ENCODE measurements around the gene GOLGA1. TPM values are rescaled to one million over a fixed set of nuclear protein-coding genes. Genes with fewer than 3 reads are reported as not detected.
A peak's percentile ranks its signal among the peaks of the same experiment; 100 is the strongest.
"Not testable (repeated sequence)": the region's sequence is repeated elsewhere in the genome, so short reads cannot be mapped to it uniquely, and the experiment has no call there.

GOLGA1 gene
- total RNA-seq, 3 donors from 2014 or later, result 23.6 to 37.1 (median 31.2) TPM

DNA sequence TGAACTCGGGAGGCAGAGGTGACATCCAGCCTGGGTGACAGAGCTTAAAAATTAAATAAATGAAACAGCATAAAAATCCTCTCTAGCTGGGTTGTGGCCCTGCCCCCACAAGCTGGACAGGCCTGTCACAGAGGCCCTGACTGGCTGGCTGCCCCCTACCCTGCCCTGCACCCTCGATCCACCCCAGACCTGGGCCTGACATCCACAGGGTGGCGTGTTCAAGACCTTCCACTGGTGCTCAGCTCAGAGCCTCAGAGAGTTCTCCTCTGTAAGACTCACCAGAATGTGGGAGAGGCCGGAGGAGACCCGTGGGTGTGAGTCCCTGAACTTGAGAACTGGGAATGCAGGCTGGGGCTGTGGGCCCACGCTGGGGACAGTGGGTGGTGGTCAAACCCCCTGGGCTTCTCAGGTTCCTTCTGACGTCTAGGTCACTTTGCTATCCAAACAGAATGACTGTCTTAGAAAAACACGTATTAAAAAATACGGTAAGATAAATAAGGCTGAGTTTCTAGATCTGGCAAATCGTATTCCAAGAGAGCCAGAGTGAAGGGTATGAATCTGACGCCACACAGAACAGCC lies 97.3 kb downstream of the GOLGA1 start:
- no peaks in the 10 kb centered on the region for H3K4me1 ChIP-seq (ENCODE audit: low read depth)
- peak in 1 of 3 donors; percentile 21 for DNase-seq
- TF ChIP-seq, protein P1, sequence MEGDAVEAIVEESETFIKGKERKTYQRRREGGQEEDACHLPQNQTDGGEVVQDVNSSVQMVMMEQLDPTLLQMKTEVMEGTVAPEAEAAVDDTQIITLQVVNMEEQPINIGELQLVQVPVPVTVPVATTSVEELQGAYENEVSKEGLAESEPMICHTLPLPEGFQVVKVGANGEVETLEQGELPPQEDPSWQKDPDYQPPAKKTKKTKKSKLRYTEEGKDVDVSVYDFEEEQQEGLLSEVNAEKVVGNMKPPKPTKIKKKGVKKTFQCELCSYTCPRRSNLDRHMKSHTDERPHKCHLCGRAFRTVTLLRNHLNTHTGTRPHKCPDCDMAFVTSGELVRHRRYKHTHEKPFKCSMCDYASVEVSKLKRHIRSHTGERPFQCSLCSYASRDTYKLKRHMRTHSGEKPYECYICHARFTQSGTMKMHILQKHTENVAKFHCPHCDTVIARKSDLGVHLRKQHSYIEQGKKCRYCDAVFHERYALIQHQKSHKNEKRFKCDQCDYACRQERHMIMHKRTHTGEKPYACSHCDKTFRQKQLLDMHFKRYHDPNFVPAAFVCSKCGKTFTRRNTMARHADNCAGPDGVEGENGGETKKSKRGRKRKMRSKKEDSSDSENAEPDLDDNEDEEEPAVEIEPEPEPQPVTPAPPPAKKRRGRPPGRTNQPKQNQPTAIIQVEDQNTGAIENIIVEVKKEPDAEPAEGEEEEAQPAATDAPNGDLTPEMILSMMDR (IDR thresholded peaks at IDR 0.05), result no peak
- ATAC-seq, result no peak
- intact Hi-C loops (cut with DNase I, micrococcal nuclease), result no loop called here
- H3K36me3 ChIP-seq (ENCODE audit: low read depth), result no peaks in the 10 kb centered on the region
- H3K9me3 ChIP-seq, result no peaks in the 10 kb centered on the region
- H3K4me3 ChIP-seq, result no peak overlapping the region

DNA sequence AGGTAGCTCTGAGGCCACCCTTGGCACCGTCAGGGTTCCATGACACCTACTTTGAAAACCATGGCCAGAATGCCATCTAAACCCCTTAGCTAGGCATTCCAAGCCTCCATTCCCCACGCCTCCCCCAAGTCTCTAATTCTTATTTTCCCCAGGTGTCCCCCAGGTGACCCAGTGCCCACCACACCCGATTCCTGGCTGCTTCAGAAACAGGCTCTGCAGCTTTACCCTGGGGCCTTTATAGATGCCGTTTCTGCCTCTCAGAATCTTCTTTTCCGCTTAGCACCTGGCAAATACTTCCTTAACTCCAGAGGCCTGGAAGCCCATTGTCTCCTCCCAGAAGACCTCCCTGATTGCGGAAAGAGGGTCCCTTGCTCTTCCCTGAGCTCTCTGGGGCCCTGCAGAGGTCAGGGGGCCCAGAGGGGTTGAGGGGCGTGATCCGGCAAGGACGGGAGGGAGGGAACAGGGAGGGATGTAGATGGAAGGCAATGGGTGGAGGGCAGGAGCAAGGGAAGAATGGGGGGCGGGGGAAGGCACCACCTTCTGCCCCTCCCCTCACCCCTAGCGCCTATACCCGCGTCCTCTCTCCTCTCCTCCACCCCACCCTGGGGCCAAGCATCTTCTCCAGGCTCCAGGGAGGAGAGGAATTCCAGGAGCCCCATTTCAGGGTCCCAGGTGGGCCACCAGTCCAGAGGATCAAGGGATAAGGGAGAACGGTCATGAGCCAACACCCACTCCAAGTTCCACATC lies 99.6 kb downstream of the GOLGA1 start:
- no peak for ATAC-seq

DNA sequence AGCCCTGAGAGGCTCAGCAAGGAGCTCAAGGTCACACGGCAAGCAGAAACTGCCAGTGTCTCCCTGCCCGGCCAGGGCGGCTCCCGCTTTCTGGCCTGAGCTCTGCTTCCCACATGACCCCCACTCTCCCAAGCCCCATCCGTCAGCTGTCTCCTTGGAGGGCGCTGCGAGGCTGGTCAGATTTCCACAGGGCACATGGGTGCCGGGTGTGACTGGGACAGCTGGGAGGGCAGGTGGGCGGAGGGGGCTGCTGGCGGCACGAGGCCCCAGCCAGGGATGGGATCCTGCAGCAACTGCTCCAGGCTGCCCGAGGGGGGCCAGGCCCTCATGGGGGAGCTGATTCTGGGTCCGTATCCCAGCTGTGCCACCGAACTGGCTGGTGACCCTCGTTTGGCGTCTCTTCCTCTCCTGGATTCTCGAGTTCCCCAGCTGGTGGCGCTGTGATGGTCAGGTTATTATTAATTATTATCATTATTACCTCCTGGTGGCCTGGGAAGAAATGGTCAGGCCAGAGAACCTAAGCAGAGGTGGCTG lies 100.5 kb downstream of the GOLGA1 start:
- ATAC-seq, result no peak
- peak in 1 of 3 donors; percentile 37 for DNase-seq
- TF ChIP-seq, protein P1 (IDR thresholded peaks at IDR 0.05), result no peak
- Histone ChIP-seq H3K4me3 (no peak overlapping the region), H3K36me3 (ENCODE audit: low read depth) (no peaks in the 10 kb centered on the region), H3K9me3 (no peaks in the 10 kb centered on the region), H3K4me1 (ENCODE audit: low read depth) (no peaks in the 10 kb centered on the region)
- intact Hi-C loops (cut with DNase I, micrococcal nuclease), result no loop called here

More for the DNA sequence above, 99.6 kb downstream of the GOLGA1 start:
- intact Hi-C loops (cut with DNase I, micrococcal nuclease), result no loop called here
- TF ChIP-seq, protein P1 (IDR thresholded peaks at IDR 0.05), result no peak
- Histone ChIP-seq H3K4me3 (no peak overlapping the region), H3K9me3 (no peaks in the 10 kb centered on the region), H3K36me3 (ENCODE audit: low read depth) (no peaks in the 10 kb centered on the region), H3K4me1 (ENCODE audit: low read depth) (no peaks in the 10 kb centered on the region)
- peak in 1 of 3 donors; percentile 13 for DNase-seq

DNA sequence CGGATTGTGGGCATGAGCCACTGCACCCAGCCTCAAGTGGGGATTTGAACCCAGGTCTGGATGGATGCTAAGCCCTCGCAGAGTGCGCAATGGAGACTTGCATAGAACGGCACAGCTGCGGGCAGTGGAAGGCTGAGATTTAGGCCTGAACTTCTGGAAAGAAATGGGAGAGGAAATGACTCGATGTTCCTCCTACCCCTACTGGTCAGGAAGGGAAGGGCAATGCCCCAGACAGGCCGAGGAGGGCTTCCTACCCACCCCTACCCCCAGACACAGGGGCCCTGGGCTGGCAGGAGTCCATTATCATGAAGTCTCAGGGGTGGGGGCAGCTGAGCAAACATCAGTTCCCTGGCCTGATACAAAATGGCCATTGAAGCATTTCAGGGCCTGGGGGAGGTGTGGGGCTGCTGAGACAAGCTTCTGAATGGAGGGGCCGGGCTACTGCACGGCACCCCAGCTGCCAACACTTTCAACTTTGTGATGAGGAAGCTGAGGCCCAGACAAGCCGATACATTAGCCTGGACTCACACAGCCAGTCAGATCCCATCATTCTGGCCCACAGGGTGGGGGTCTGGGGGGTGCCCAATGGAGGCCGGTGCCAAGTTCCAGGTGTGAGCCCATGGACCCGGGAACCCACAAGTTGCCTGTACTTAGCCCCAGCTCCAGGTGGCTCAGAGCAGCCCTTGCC lies 101.1 kb downstream of the GOLGA1 start:
- no peak overlapping the region for H3K4me3 ChIP-seq
- peak; percentile 33 for ATAC-seq
- no peaks in the 10 kb centered on the region for H3K36me3 ChIP-seq (ENCODE audit: low read depth)
- intact Hi-C loops (cut with DNase I, micrococcal nuclease), result no loop called here
- peak in 1 of 3 donors; percentile 37 for DNase-seq
- peaks cover 5% of the 10 kb centered on the region for H3K4me1 ChIP-seq (ENCODE audit: low read depth)
- TF ChIP-seq, protein P1 (IDR thresholded peaks at IDR 0.05), result no peak
- no peaks in the 10 kb centered on the region for H3K9me3 ChIP-seq

DNA sequence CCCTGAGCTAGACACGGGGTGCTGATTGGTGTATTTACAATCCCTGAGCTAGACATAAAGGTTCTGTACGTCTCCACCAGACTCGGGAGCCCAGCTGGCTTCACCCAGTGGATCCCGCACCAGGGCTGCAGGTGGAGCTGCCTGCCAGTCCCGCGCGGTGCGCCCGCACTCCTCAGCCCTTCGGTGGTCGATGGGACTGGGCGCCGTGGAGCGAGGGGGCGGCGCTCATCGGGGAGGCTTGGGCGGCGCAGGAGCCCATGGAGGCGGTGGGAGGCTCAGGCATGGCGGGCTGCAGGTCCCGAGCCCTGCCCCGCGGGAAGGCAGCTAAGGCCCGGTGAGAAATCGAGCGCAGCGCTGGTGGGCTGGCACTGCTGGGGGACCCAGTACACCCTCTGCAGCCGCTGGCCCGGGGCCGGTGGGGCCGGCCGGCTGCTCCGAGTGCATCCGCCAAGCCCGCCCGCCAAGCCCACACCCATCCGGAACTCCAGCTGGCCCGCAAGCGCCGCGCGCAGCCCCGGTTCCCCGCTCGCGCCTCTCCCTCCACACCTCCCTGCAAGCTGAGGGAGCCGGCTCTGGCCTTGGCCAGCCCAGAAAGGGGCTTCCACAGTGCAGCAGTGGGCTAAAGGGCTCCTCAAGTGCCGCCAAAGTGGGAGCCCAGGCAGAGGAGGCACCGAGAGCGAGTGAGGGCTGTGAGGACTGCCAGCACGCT lies 102.2 kb downstream of the GOLGA1 start:
- intact Hi-C loops (cut with DNase I, micrococcal nuclease), result not testable (repeated sequence)

DNA sequence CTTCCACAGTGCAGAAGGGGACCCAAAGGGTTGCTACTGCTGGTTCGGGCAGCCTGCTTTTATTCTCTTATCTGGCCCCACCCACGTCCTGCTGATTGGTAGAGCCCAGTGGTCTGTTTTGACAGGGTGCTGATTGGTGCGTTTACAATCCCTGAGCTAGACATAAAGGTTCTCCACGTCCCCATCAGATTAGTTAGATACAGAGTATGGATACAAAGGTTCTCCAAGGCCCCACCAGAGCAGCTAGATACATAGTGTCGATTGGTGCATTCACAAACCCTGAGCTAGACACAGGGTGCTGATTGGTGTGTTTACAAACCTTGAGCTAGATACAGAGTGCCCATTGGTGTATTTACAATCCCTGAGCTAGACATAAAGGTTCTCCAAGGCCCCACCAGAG lies 102.8 kb downstream of the GOLGA1 start:
- H3K4me3 ChIP-seq; H3K36me3 ChIP-seq (ENCODE audit: low read depth); intact Hi-C loops (cut with DNase I, micrococcal nuclease); H3K4me1 ChIP-seq (ENCODE audit: low read depth); H3K9me3 ChIP-seq; DNase-seq; ATAC-seq: not testable (repeated sequence)

More for the DNA sequence above, 102.2 kb downstream of the GOLGA1 start:
- not testable (repeated sequence) for ATAC-seq; H3K36me3 ChIP-seq (ENCODE audit: low read depth); H3K4me1 ChIP-seq (ENCODE audit: low read depth); H3K9me3 ChIP-seq; H3K4me3 ChIP-seq; DNase-seq

Measured in mucosa of descending colon (tissue), 3 donors.